Activated CD8-positive, alpha-beta T cell treated with anti-CD3 and anti-CD28 coated beads, Interleukin-2, amount 10 ng/mL, durations not matched to agents 7 days and 5 days (primary cell): ENCODE data around the gene STX3. TPM values are rescaled to one million over a fixed set of nuclear protein-coding genes. Genes with fewer than 3 reads are reported as not detected.
A peak's percentile ranks its signal among the peaks of the same experiment; 100 is the strongest.

Source experiments
- ATAC-seq: fragments of 150-1000 bp; cut with Tn5 transposase; one replicate; pipeline ENCODE4 v1.10.0; 2021; ENCODE audit warnings: moderate library complexity
- CTCF ChIA-PET: fragments of 350-600 bp; sonication (Branson Sonifier 250); formaldehyde crosslinking; loops from one replicate; lab custom pipeline; 2021; ENCODE audit warnings: antibody characterized with exemption; lab: Charles Lee
- POLR2A ChIA-PET: fragments of 350-600 bp; sonication (Branson Sonifier 250); formaldehyde crosslinking; loops from one replicate; lab custom pipeline; 2021; ENCODE audit warnings: antibody characterized with exemption; lab: Charles Lee
- DNase-seq: peaks from one replicate; pipeline ENCODE4 v3.0.0-alpha.2; 2020
- H3K27ac Mint-ChIP-seq: one replicate; pipeline ENCODE4 v1.8.0; 2021; ENCODE audit warnings: mild to moderate bottlenecking, mixed read lengths
- H3K27me3 Mint-ChIP-seq: one replicate; pipeline ENCODE4 v1.8.0; 2021; ENCODE audit warnings: low read depth, mixed read lengths
- H3K36me3 Mint-ChIP-seq: one replicate; pipeline ENCODE4 v1.8.0; 2021; ENCODE audit warnings: low read depth, mixed read lengths
- H3K4me1 Mint-ChIP-seq: one replicate; pipeline ENCODE4 v1.8.0; 2021; ENCODE audit warnings: low read depth, mixed read lengths
- H3K4me3 Mint-ChIP-seq: one replicate; pipeline ENCODE4 v1.8.0; 2021; ENCODE audit warnings: mild to moderate bottlenecking, mixed read lengths
- H3K9me3 Mint-ChIP-seq: one replicate; pipeline ENCODE4 v1.8.0; 2022; ENCODE audit warnings: mixed read lengths; ENCODE audit not compliant: insufficient read depth
- total RNA-seq, 2 experiments: library from RNA; stranded (reverse); gene quantifications; one replicate each; pipeline ENCODE4 v1.2.3, GENCODE V29; 2021

Gene STX3
- total RNA-seq, 2 experiments from 2014 or later = 101 to 105 TPM

- DNase-seq = no peak
- no peaks in the 10 kb centered on the region for H3K27me3 Mint-ChIP-seq
- no peak overlapping the region for H3K27ac Mint-ChIP-seq
- ChIA-PET CTCF (interaction anchor here (1.1 to 1.4 kb wide), 5 partner anchors 11 to 618 kb away, joined by 3 to 8 read pairs (median 3); partner anchors contain the start of gene MRPL16), POLR2A (no interaction called here)
- ATAC-seq = no peak
- peaks cover 68% of the 10 kb centered on the region for H3K36me3 Mint-ChIP-seq
- H3K9me3 Mint-ChIP-seq = no peaks in the 10 kb centered on the region
- H3K4me3 Mint-ChIP-seq = no peak overlapping the region
- H3K4me1 Mint-ChIP-seq = peaks cover 73% of the 10 kb centered on the region
These were observed 4.7 kb downstream of the STX3 start for GRCh38 chr11:59759900-59760299.

DNA sequence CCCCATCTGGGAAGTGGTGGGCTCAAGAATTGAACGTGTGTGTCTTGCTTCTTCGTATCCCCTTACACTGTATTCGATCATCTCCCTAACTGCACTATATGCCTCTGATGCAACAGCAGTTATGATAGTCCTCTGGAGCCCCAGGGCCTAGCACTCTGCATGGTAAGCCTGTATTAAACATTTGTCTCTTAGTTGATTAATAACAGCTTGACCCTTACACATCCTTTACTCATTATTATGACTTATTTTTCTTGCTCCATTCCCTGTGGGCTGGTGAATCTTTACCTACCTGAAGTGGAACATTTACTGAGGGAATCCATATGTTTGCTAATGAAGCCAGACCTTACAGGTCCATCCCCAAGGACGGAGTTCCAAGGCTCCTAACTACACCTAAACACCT, 5.6 kb downstream of the STX3 start:
- POLR2A ChIA-PET = no interaction called here

GRCh38 chr11:59761993-59762392, 6.8 kb downstream of the STX3 start:
- POLR2A ChIA-PET = no interaction called here
- CTCF ChIA-PET = interaction anchor here (0.8 kb wide), 1 partner anchor 40 kb away, joined by 3 read pairs; no protein-coding TSS in a partner anchor
- ATAC-seq (no peak), DNase-seq (no peak)
- H3K9me3 Mint-ChIP-seq = no peaks in the 10 kb centered on the region
- peaks cover 64% of the 10 kb centered on the region for H3K4me1 Mint-ChIP-seq
- H3K27me3 Mint-ChIP-seq = no peaks in the 10 kb centered on the region
- peaks cover 64% of the 10 kb centered on the region for H3K36me3 Mint-ChIP-seq
- no peak overlapping the region for H3K4me3 Mint-ChIP-seq
- no peak overlapping the region for H3K27ac Mint-ChIP-seq

More for the DNA sequence above, 5.6 kb downstream of the STX3 start:
- Mint-ChIP-seq H3K9me3 (no peaks in the 10 kb centered on the region), H3K36me3 (peaks cover 72% of the 10 kb centered on the region), H3K27ac (no peak overlapping the region), H3K4me1 (peaks cover 73% of the 10 kb centered on the region), H3K4me3 (no peak overlapping the region), H3K27me3 (no peaks in the 10 kb centered on the region)
- CTCF ChIA-PET = no interaction called here
- ATAC-seq = no peak
- no peak for DNase-seq

DNA sequence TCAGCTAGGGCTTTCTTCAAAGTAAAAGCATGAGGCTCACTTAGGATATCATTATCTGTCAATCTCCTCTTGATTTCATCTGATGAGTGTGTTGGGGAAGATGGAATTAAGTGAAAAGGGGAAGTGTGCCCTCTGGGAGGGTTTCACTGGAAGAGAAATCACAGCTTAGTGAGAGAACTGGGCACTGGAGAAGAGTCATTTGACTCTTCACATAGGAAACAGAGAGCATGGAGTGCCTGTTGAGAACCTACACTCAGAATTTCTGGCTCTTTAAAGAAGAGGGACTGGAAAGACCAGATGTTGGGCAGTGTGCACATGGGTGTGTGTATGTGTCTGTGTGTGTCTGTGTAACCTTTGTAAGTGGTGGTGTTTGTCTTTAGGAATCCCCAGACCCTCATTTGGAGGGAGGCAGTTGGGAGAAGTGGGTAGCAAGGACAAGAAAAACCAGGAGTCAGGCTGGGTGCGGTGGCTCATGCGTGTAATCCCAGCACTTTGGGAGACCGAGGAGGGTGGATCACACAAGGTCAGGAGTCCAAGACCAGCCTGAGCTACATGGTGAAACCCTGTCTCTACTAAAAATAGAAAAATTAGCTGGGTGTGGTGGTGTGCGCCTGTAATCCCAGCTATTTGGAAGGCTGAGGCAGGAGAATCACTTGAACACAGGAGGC, 10.0 kb downstream of the STX3 start:
- CTCF ChIA-PET = interaction anchor here (1.0 to 5.3 kb wide), 6 partner anchors 8 to 173 kb away, joined by 3 to 71 read pairs (median 6); partner anchors contain the start of gene STX3
- no peaks in the 10 kb centered on the region for H3K9me3 Mint-ChIP-seq
- H3K27me3 Mint-ChIP-seq = no peaks in the 10 kb centered on the region
- H3K4me3 Mint-ChIP-seq = no peak overlapping the region
- POLR2A ChIA-PET = no interaction called here
- no peak for ATAC-seq
- peaks cover 38% of the 10 kb centered on the region for H3K4me1 Mint-ChIP-seq
- peak overlapping the region; percentile 73 for H3K27ac Mint-ChIP-seq
- H3K36me3 Mint-ChIP-seq = peaks cover 45% of the 10 kb centered on the region
- no peak for DNase-seq

- CTCF ChIA-PET = interaction anchor here (0.9 to 5.3 kb wide), 6 partner anchors 12 to 35 kb away, joined by 4 to 71 read pairs (median 8); partner anchors contain the start of gene STX3
- H3K4me3 Mint-ChIP-seq = no peak overlapping the region
- DNase-seq (no peak), ATAC-seq (peak; percentile 20)
- H3K27me3 Mint-ChIP-seq = no peaks in the 10 kb centered on the region
- POLR2A ChIA-PET = interaction anchor here (0.9 to 2.1 kb wide), 3 partner anchors 13 to 44 kb away, joined by 3 to 9 read pairs (median 4); partner anchors contain the start of gene MRPL16
- peak overlapping the region; percentile 33 for H3K27ac Mint-ChIP-seq
- peaks cover 31% of the 10 kb centered on the region for H3K4me1 Mint-ChIP-seq
- peaks cover 44% of the 10 kb centered on the region for H3K36me3 Mint-ChIP-seq
- H3K9me3 Mint-ChIP-seq = no peaks in the 10 kb centered on the region
These were observed 11.5 kb downstream of the STX3 start for GRCh38 chr11:59766542-59767224.

DNA sequence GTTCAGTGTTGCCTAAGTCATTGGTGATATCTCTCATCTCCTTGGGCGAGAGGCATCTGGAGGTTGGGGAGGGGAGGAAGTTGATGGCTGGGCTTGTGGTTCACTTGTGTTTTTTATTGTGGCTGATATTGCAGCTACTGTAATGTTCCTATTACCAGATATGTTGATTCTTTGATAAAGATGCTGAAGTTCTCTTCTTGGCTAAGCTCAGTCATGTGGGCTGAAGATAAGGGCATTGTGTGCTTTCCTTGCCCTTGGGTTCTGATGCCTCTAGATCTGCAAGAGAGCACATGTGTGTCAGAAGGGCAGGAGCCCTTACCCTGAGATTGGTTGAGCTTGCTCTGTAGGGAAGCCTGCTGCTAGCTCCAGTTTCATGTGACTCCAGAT, 12.0 kb downstream of the STX3 start:
- H3K36me3 Mint-ChIP-seq = peaks cover 44% of the 10 kb centered on the region
- no peak overlapping the region for H3K27ac Mint-ChIP-seq
- DNase-seq (peak; percentile 77), ATAC-seq (peak; percentile 83)
- H3K4me1 Mint-ChIP-seq = peaks cover 31% of the 10 kb centered on the region
- no peak overlapping the region for H3K4me3 Mint-ChIP-seq
- POLR2A ChIA-PET = interaction anchor here (0.9 to 2.1 kb wide), 2 partner anchors 18 to 43 kb away, joined by 3 to 9 read pairs; partner anchors contain the start of gene MRPL16
- CTCF ChIA-PET = interaction anchor here (0.9 to 5.3 kb wide), 7 partner anchors 11 to 42 kb away, joined by 4 to 71 read pairs (median 7); partner anchors contain the start of gene STX3
- H3K27me3 Mint-ChIP-seq = no peaks in the 10 kb centered on the region
- H3K9me3 Mint-ChIP-seq = no peaks in the 10 kb centered on the region

DNA sequence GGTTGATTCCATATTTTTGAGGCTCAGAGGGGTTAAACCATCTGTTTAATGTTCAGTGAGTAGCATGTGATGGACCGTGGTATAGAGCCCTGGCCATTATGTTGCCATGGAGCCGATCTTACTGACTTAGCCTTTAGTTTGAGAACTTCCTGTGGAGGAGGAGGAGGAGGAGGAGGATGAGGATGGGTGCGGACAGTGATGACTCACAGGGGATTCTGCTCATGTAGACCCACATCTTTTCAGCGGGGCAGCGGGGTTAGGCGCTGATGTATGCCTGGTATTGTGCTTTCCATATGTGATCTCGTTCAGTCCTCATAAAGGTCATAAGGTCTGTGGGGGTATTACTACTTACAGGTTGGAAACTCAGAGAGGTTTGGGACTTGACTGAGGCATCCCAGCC, 13.9 kb downstream of the STX3 start:
- Mint-ChIP-seq H3K27me3 (no peaks in the 10 kb centered on the region), H3K4me3 (no peak overlapping the region), H3K9me3 (no peaks in the 10 kb centered on the region), H3K4me1 (peaks cover 31% of the 10 kb centered on the region), H3K27ac (no peak overlapping the region), H3K36me3 (peaks cover 46% of the 10 kb centered on the region)
- no peak for ATAC-seq
- POLR2A ChIA-PET = no interaction called here
- DNase-seq = no peak
- CTCF ChIA-PET = no interaction called here

- ChIA-PET CTCF (interaction anchor here (3.2 kb wide), 1 partner anchor 32 kb away, joined by 14 read pairs; no protein-coding TSS in a partner anchor), POLR2A (interaction anchor here (1.1 kb wide), 1 partner anchor 14 kb away, joined by 3 read pairs; the partner anchor contains the start of gene STX3)
- no peak for DNase-seq
- ATAC-seq = no peak
- H3K4me3 Mint-ChIP-seq = no peak overlapping the region
- no peaks in the 10 kb centered on the region for H3K27me3 Mint-ChIP-seq
- H3K36me3 Mint-ChIP-seq = peaks cover 47% of the 10 kb centered on the region
- H3K9me3 Mint-ChIP-seq = no peaks in the 10 kb centered on the region
- H3K4me1 Mint-ChIP-seq = peaks cover 26% of the 10 kb centered on the region
- H3K27ac Mint-ChIP-seq = no peak overlapping the region
These were observed 14.7 kb downstream of the STX3 start for GRCh38 chr11:59769828-59770227.

DNA sequence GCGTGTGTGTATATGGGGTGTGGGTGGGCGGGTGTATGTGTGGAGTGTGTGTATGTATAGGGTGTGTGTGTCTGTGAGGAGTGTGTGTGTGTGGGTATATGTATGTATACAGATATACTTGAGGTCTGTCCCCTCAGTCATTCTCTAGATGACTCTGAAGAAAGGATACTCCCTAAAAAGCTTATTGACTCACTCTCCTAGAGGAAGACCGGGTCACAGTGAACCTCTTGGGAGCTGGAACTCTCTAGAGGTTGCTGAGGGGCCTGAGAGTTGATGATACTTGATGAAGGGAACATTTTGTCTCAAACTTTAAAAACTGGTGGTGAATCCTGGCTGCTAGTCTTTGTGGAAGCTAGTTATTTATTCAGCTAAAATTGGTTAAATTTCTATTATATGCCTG, 15.1 kb downstream of the STX3 start:
- ATAC-seq (no peak), DNase-seq (no peak)
- H3K4me1 Mint-ChIP-seq = peaks cover 30% of the 10 kb centered on the region
- no peak overlapping the region for H3K4me3 Mint-ChIP-seq
- H3K27ac Mint-ChIP-seq = peak overlapping the region; percentile 68
- no peaks in the 10 kb centered on the region for H3K27me3 Mint-ChIP-seq
- H3K9me3 Mint-ChIP-seq = no peaks in the 10 kb centered on the region
- H3K36me3 Mint-ChIP-seq = peaks cover 47% of the 10 kb centered on the region
- ChIA-PET POLR2A (interaction anchor here (1.1 kb wide), 1 partner anchor 15 kb away, joined by 3 read pairs; the partner anchor contains the start of gene STX3), CTCF (interaction anchor here (3.2 kb wide), 1 partner anchor 31 kb away, joined by 14 read pairs; no protein-coding TSS in a partner anchor)

DNA sequence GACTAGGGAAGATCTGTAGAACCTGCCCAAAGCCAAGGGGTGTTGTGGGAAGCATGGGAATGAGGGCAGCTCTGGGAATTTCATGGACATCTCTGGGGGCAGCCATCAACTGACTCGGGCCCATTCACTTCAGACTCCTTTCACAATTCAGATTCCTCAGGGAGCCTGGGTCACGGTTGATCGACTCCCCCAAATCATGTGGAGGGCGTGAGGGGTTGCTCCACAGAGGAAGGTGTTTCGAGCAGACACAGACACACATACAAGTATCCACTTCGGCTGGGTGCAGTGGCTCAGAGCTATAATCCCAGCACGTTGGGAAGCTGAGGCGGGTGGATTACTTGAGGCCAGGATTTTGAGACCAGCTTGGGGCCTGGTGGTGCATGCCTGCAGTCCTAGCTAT, 15.7 kb downstream of the STX3 start:
- peaks cover 53% of the 10 kb centered on the region for H3K36me3 Mint-ChIP-seq
- CTCF ChIA-PET = interaction anchor here (1.3 to 3.2 kb wide), 3 partner anchors 11 to 31 kb away, joined by 3 to 25 read pairs (median 14); partner anchors contain the start of gene STX3
- no peak overlapping the region for H3K4me3 Mint-ChIP-seq
- H3K27ac Mint-ChIP-seq = peak overlapping the region; percentile 68
- DNase-seq = no peak
- POLR2A ChIA-PET = interaction anchor here (1.1 to 1.5 kb wide), 2 partner anchors 15 to 155 kb away, joined by 3 to 4 read pairs; partner anchors contain the start of gene STX3
- no peaks in the 10 kb centered on the region for H3K27me3 Mint-ChIP-seq
- H3K9me3 Mint-ChIP-seq = no peaks in the 10 kb centered on the region
- no peak for ATAC-seq
- H3K4me1 Mint-ChIP-seq = peaks cover 35% of the 10 kb centered on the region

- POLR2A ChIA-PET = interaction anchor here (0.8 to 1.5 kb wide), 3 partner anchors 16 to 155 kb away, joined by 4 to 6 read pairs (median 5); partner anchors contain the start of genes PATL1 and STX3
- H3K27me3 Mint-ChIP-seq = no peaks in the 10 kb centered on the region
- CTCF ChIA-PET = interaction anchor here (1.0 to 3.2 kb wide), 6 partner anchors 11 to 34 kb away, joined by 3 to 25 read pairs (median 6); partner anchors contain the start of gene STX3
- no peaks in the 10 kb centered on the region for H3K9me3 Mint-ChIP-seq
- DNase-seq (no peak), ATAC-seq (no peak)
- H3K27ac Mint-ChIP-seq = peak overlapping the region; percentile 89
- H3K36me3 Mint-ChIP-seq = peaks cover 58% of the 10 kb centered on the region
- peak overlapping the region; percentile 60 for H3K4me3 Mint-ChIP-seq
- peaks cover 43% of the 10 kb centered on the region for H3K4me1 Mint-ChIP-seq
These were observed 16.4 kb downstream of the STX3 start for GRCh38 chr11:59771605-59772004.
